Measurements from ENCODE around the gene PARD6B. TPM values are rescaled to one million over a fixed set of nuclear protein-coding genes. Genes with fewer than 3 reads are reported as not detected.

The PARD6B gene
- total RNA-seq, 2 experiments from 2014 or later: 6.1 to 6.8 TPM

GRCh38 chr20:50802289-50802688 lies 70.9 kb downstream of the PARD6B start:
- ATAC-seq (ENCODE audit: low read depth) (no peak), DNase-seq (no peak)
- Mint-ChIP-seq H3K4me3 (no peak overlapping the region), H3K27ac (no peak overlapping the region), H3K36me3 (peaks cover 5% of the 10 kb centered on the region), H3K9me3 (no peaks in the 10 kb centered on the region), H3K4me1 (peaks cover 35% of the 10 kb centered on the region), H3K27me3 (no peaks in the 10 kb centered on the region)
- POLR2A ChIA-PET: interaction anchor here (2.3 kb wide), 1 partner anchor 8 kb away, joined by 10 read pairs; the partner anchor contains the start of gene BCAS4

DNA sequence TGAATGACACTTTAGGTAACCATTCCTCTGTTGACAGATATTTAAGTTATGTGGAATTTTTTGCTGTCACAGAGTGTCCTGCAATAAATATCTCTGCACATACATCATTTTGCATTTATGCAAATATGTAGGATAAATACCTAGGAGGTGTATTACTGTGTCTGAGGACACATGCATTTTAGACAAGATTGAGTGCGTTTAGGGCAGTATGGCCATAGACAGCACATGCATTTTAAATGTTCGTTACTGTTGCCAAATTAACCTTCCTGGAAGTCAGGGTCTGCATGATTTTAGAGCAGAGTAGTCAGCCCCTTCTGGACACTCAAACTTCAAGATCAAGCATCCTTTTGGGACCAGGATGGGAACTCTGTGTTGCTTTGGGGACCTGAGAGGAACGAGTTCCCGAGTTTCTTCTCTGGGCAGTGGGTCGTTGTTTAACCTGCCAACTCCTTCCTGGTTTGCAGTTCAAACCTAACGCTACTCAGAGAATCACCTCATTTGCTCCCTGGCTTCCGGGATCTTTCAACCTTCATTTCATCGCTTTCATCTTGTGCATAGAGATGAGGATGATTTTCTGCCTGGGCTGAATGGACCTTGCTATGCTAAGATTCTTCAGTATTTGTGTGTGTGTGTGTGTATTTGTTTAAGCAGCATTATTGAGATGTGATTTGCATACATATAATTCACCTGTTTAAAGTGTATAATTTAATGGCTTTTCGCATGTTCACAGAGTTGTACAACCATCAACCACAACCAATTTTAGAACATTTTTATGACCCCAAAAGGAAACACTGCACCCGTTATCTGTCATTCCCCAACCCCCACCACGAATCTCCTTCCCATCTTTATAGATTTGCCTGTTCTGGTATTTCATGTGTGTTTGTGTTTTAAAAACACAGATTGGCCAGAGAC lies 73.3 kb downstream of the PARD6B start:
- H3K9me3 Mint-ChIP-seq: no peaks in the 10 kb centered on the region
- ATAC-seq (ENCODE audit: low read depth): peak; percentile 95
- H3K36me3 Mint-ChIP-seq: peaks cover 15% of the 10 kb centered on the region
- peak overlapping the region; percentile 96 for H3K27ac Mint-ChIP-seq
- H3K27me3 Mint-ChIP-seq: no peaks in the 10 kb centered on the region
- no peak for DNase-seq
- POLR2A ChIA-PET: interaction anchor here (1.1 to 2.3 kb wide), 4 partner anchors 10 to 154 kb away, joined by 3 to 10 read pairs (median 5); partner anchors contain the start of genes BCAS4, DPM1 and MOCS3
- peak overlapping the region; percentile 73 for H3K4me3 Mint-ChIP-seq
- H3K4me1 Mint-ChIP-seq: peaks cover 39% of the 10 kb centered on the region

- no peak for ATAC-seq (ENCODE audit: low read depth)
- Mint-ChIP-seq H3K9me3 (no peaks in the 10 kb centered on the region), H3K36me3 (peaks cover 14% of the 10 kb centered on the region), H3K27me3 (no peaks in the 10 kb centered on the region), H3K27ac (peak overlapping the region; percentile 96), H3K4me1 (peaks cover 40% of the 10 kb centered on the region), H3K4me3 (peak overlapping the region; percentile 73)
- no peak for DNase-seq
- POLR2A ChIA-PET: interaction anchor here (0.7 to 1.7 kb wide), 3 partner anchors 12 to 153 kb away, joined by 3 to 6 read pairs (median 5); partner anchors contain the start of genes DPM1 and MOCS3
These were observed 73.9 kb downstream of the PARD6B start for GRCh38 chr20:50805349-50805684.

GRCh38 chr20:50806126-50806768 lies 74.9 kb downstream of the PARD6B start:
- POLR2A ChIA-PET: interaction anchor here (0.7 to 1.7 kb wide), 4 partner anchors 9 to 187 kb away, joined by 3 to 5 read pairs (median 4); partner anchors contain the start of genes DPM1 and MOCS3
- no peaks in the 10 kb centered on the region for H3K9me3 Mint-ChIP-seq
- DNase-seq: no peak
- peak overlapping the region; percentile 22 for H3K4me3 Mint-ChIP-seq
- peaks cover 14% of the 10 kb centered on the region for H3K36me3 Mint-ChIP-seq
- peak overlapping the region; percentile 96 for H3K27ac Mint-ChIP-seq
- H3K4me1 Mint-ChIP-seq: peaks cover 45% of the 10 kb centered on the region
- ATAC-seq (ENCODE audit: low read depth): no peak
- no peaks in the 10 kb centered on the region for H3K27me3 Mint-ChIP-seq

Other genes with a start within 250 kb of the PARD6B start
- 10 to 100 TPM; 65.9 to 67.3 TPM for gene PTPN1, start 221.2 kb upstream of the PARD6B start, total RNA-seq
- not detected for gene RIPOR3, start 40.0 kb upstream of the PARD6B start, total RNA-seq
- 10 to 100 TPM; 35.0 to 35.2 TPM for gene BCAS4, start 63.5 kb downstream of the PARD6B start, total RNA-seq
- 10 to 100 TPM; 75.1 to 77.6 TPM for gene ADNP, start 199.9 kb downstream of the PARD6B start, total RNA-seq
- gene DPM1, start 227.0 kb downstream of the PARD6B start, total RNA-seq: 10 to 100 TPM; 48.1 to 48.9 TPM
- gene MOCS3, start 227.2 kb downstream of the PARD6B start, total RNA-seq: 1 to 10 TPM; 5.3 to 5.8 TPM